Measurements from ENCODE around the gene BTBD19. TPM values are rescaled to one million over a fixed set of nuclear protein-coding genes. Genes with fewer than 3 reads are reported as not detected.

BTBD19 gene
- total and polyA plus RNA-seq, 9 of the 15 experiments (the other 6 are each of a cell fraction or from before 2014, with no cell fraction given) = 0.22 to 2.0 (median 0.95) TPM

GRCh38 chr1:44807364-44808062 is 810 bp upstream of the BTBD19 start (continued):
- TF ChIP-seq E4F1 (CRISPR knock-in tag; IDR thresholded peaks at IDR 0.05; ENCODE audit: borderline replicate concordance) (no peak), RBM17 (IDR thresholded peaks at IDR 0.05; ENCODE audit: borderline replicate concordance, low read depth, low read length) (no peak), CAMTA2 (CRISPR knock-in tag; conservative IDR thresholded peaks at IDR 0.05) (peak; percentile 61; the same call in 1 of the 2 replicates), ATF7 (IDR thresholded peaks at IDR 0.05) (peak; percentile 96), HMG20B (CRISPR knock-in tag; IDR thresholded peaks at IDR 0.05) (no peak), ZNF395 (CRISPR knock-in tag; IDR thresholded peaks at IDR 0.05) (peak; percentile 98), MTF1 (CRISPR knock-in tag; IDR thresholded peaks at IDR 0.05; ENCODE audit: borderline replicate concordance) (no peak), SOX6 (IDR thresholded peaks at IDR 0.05) (peak; percentile 88), KHSRP (IDR thresholded peaks at IDR 0.05) (peak; percentile 53; the same call in 1 of the 2 replicates), RBBP5 (IDR thresholded peaks at IDR 0.05; ENCODE audit: borderline replicate concordance, insufficient read depth, low read length, poor library complexity, severe bottlenecking) (peak; percentile 89), PKNOX1 (IDR thresholded peaks at IDR 0.05) (peak; percentile 60; the same call in 1 of the 2 replicates), ZBED1 (IDR thresholded peaks at IDR 0.05) (peak; percentile 86; the same call in 1 of the 2 replicates), FOXA3 (CRISPR knock-in tag; conservative IDR thresholded peaks at IDR 0.05 in 1 of 2, IDR thresholded peaks at IDR 0.05 in 1 of 2) (peak in 1 of 2 experiments; percentile 86; a peak in 3 of 4 replicates), CC2D1A (IDR thresholded peaks at IDR 0.05) (0 out of 2 replicates have a peak, but pooled peaks have one; percentile 33), NCOA2 (IDR thresholded peaks at IDR 0.05; ENCODE audit: partially characterized antibody in 2 of 2) (no peak), HINFP (tag; conservative IDR thresholded peaks at IDR 0.05; ENCODE audit: low read depth) (peak; percentile 68; the same call in 1 of the 2 replicates), XRCC5 (IDR thresholded peaks at IDR 0.05; ENCODE audit: low read depth, low read length) (peak; percentile 78), ZNF740 (CRISPR knock-in tag; IDR thresholded peaks at IDR 0.05) (no peak; the same call in 1 of the 2 replicates), ZNF740 (tag; IDR thresholded peaks at IDR 0.05) (peak; percentile 55 to 74; a peak in 3 of 4 replicates), ZNF561 (CRISPR knock-in tag; conservative IDR thresholded peaks at IDR 0.05) (no peak), ZZZ3 (IDR thresholded peaks at IDR 0.05) (no peak)

Data from K562 (cell line).